ENCODE measurements around the gene DLG2. TPM values are rescaled to one million over a fixed set of nuclear protein-coding genes. Genes with fewer than 3 reads are reported as not detected.

DLG2 gene
- total and polyA plus RNA-seq, 2 of the 8 experiments (the other 6 are each of a cell fraction or from before 2014, with no cell fraction given) = 1.7 to 14.3 TPM

DNA sequence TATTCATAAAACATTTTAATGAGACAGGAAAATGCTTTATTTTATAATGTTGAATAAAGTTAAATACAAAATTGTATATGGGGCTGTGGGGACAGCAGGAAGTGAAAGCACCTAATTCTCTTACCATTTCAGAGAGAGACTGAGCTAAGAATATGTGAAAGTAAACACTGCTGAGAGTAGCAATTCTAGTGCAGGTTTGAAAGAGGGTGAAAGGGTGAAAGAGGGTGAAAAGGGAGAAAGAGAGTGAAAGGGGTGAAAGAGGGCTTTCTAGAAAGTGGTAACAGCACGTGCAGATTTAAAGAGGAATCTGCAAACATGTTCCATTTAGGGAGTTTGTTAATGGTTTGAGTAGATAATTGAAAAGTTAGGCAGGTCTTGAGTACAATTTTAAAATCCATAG lies 1689.0 kb downstream of the DLG2 start (continued):
- TF ChIP-seq, protein P1, sequence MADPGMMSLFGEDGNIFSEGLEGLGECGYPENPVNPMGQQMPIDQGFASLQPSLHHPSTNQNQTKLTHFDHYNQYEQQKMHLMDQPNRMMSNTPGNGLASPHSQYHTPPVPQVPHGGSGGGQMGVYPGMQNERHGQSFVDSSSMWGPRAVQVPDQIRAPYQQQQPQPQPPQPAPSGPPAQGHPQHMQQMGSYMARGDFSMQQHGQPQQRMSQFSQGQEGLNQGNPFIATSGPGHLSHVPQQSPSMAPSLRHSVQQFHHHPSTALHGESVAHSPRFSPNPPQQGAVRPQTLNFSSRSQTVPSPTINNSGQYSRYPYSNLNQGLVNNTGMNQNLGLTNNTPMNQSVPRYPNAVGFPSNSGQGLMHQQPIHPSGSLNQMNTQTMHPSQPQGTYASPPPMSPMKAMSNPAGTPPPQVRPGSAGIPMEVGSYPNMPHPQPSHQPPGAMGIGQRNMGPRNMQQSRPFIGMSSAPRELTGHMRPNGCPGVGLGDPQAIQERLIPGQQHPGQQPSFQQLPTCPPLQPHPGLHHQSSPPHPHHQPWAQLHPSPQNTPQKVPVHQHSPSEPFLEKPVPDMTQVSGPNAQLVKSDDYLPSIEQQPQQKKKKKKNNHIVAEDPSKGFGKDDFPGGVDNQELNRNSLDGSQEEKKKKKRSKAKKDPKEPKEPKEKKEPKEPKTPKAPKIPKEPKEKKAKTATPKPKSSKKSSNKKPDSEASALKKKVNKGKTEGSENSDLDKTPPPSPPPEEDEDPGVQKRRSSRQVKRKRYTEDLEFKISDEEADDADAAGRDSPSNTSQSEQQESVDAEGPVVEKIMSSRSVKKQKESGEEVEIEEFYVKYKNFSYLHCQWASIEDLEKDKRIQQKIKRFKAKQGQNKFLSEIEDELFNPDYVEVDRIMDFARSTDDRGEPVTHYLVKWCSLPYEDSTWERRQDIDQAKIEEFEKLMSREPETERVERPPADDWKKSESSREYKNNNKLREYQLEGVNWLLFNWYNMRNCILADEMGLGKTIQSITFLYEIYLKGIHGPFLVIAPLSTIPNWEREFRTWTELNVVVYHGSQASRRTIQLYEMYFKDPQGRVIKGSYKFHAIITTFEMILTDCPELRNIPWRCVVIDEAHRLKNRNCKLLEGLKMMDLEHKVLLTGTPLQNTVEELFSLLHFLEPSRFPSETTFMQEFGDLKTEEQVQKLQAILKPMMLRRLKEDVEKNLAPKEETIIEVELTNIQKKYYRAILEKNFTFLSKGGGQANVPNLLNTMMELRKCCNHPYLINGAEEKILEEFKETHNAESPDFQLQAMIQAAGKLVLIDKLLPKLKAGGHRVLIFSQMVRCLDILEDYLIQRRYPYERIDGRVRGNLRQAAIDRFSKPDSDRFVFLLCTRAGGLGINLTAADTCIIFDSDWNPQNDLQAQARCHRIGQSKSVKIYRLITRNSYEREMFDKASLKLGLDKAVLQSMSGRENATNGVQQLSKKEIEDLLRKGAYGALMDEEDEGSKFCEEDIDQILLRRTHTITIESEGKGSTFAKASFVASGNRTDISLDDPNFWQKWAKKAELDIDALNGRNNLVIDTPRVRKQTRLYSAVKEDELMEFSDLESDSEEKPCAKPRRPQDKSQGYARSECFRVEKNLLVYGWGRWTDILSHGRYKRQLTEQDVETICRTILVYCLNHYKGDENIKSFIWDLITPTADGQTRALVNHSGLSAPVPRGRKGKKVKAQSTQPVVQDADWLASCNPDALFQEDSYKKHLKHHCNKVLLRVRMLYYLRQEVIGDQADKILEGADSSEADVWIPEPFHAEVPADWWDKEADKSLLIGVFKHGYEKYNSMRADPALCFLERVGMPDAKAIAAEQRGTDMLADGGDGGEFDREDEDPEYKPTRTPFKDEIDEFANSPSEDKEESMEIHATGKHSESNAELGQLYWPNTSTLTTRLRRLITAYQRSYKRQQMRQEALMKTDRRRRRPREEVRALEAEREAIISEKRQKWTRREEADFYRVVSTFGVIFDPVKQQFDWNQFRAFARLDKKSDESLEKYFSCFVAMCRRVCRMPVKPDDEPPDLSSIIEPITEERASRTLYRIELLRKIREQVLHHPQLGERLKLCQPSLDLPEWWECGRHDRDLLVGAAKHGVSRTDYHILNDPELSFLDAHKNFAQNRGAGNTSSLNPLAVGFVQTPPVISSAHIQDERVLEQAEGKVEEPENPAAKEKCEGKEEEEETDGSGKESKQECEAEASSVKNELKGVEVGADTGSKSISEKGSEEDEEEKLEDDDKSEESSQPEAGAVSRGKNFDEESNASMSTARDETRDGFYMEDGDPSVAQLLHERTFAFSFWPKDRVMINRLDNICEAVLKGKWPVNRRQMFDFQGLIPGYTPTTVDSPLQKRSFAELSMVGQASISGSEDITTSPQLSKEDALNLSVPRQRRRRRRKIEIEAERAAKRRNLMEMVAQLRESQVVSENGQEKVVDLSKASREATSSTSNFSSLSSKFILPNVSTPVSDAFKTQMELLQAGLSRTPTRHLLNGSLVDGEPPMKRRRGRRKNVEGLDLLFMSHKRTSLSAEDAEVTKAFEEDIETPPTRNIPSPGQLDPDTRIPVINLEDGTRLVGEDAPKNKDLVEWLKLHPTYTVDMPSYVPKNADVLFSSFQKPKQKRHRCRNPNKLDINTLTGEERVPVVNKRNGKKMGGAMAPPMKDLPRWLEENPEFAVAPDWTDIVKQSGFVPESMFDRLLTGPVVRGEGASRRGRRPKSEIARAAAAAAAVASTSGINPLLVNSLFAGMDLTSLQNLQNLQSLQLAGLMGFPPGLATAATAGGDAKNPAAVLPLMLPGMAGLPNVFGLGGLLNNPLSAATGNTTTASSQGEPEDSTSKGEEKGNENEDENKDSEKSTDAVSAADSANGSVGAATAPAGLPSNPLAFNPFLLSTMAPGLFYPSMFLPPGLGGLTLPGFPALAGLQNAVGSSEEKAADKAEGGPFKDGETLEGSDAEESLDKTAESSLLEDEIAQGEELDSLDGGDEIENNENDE (IDR thresholded peaks at IDR 0.05; ENCODE audit: insufficient replicate concordance, low read length) = no peak
- TF ChIP-seq, protein P2, sequence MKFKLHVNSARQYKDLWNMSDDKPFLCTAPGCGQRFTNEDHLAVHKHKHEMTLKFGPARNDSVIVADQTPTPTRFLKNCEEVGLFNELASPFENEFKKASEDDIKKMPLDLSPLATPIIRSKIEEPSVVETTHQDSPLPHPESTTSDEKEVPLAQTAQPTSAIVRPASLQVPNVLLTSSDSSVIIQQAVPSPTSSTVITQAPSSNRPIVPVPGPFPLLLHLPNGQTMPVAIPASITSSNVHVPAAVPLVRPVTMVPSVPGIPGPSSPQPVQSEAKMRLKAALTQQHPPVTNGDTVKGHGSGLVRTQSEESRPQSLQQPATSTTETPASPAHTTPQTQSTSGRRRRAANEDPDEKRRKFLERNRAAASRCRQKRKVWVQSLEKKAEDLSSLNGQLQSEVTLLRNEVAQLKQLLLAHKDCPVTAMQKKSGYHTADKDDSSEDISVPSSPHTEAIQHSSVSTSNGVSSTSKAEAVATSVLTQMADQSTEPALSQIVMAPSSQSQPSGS (IDR thresholded peaks at IDR 0.05; ENCODE audit: low read length) = no peak
- no peak for TF ChIP-seq HDAC2 (IDR thresholded peaks at IDR 0.05; ENCODE audit: borderline replicate concordance in 1 of 2, low read depth in 2 of 2, low read length in 2 of 2)
